ENCODE results near the gene ESR1.

The ESR1 gene

DNA sequence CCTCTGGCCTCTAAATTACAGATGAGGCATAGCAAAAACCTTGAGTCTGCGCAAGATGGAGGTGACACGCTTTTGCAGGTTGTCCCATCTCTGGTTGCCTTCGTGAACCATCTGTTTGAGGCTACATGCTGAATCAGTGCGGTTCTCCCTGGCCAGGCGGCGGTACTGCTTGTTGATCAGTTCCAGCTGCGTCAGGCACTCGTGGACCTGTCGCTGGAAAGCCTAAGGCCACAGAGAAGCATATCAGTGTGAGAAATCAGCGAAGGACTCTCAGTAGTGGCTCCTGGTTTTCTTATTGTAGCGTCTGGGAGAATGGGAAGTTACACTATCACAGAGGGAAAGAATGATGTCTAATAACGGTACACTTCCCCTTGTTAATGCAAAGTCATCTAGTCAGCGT, 344.4 kb downstream of the ESR1 start:
- no peaks in the 10 kb centered on the region for H3K36me3 ChIP-seq (replicated peaks in 1 of 2; ENCODE audit: control insufficient read depth in 2 of 2, insufficient read depth in 2 of 2, low read length in 2 of 2)
- no peaks in the 10 kb centered on the region for H3K79me1 ChIP-seq (ENCODE audit: low read depth, low read length)
- H3K4me1 ChIP-seq (ENCODE audit: control insufficient read depth in 2 of 2, insufficient read depth in 1 of 2, low read depth in 1 of 2, low read length in 2 of 2): no peaks in the 10 kb centered on the region
- H3K9ac ChIP-seq (ENCODE audit: low read depth, low read length, poor library complexity): no peak overlapping the region
- H2BK12ac ChIP-seq (ENCODE audit: low read length): no peak overlapping the region
- H3K27ac ChIP-seq (replicated peaks; ENCODE audit: low read length): no peak overlapping the region
- no peak overlapping the region for H2AK5ac ChIP-seq (ENCODE audit: low read depth, low read length)
- H3K4me2 ChIP-seq (ENCODE audit: insufficient read depth, low read length, poor library complexity, severe bottlenecking): no peak overlapping the region
- no peak overlapping the region for H4K8ac ChIP-seq (ENCODE audit: low read depth, low read length)
- no peak overlapping the region for H2AFZ ChIP-seq (ENCODE audit: low read length)
- no peak overlapping the region for H2BK5ac ChIP-seq (ENCODE audit: low read length)
- no peak overlapping the region for H3K18ac ChIP-seq (ENCODE audit: low read length)
- no peak overlapping the region for H3K23ac ChIP-seq (ENCODE audit: low read depth, low read length, poor library complexity)
- no peaks in the 10 kb centered on the region for H3K9me3 ChIP-seq (replicated peaks in 1 of 2; ENCODE audit: control insufficient read depth in 2 of 2, insufficient read depth in 1 of 2, low read depth in 1 of 2, low read length in 2 of 2)
- no peak overlapping the region for H3K4ac ChIP-seq (ENCODE audit: low read length)
- H3K27me3 ChIP-seq (ENCODE audit: control insufficient read depth in 3 of 3, insufficient read depth in 3 of 3, low read depth in 1 of 3, low read length in 3 of 3): no peaks in the 10 kb centered on the region
- no peak overlapping the region for H2BK15ac ChIP-seq (ENCODE audit: low read length)
- H2BK120ac ChIP-seq (ENCODE audit: low read depth, low read length): no peak overlapping the region
- no peak overlapping the region for H3K14ac ChIP-seq (ENCODE audit: low read length)
- no CpG with 5 or more reads among the region's 13 CpGs for WGBS, 2 donors (ENCODE audit: extremely low coverage in 2 of 2, insufficient read length in 2 of 2, insufficient replicate concordance in 1 of 2)
- no peak for DNase-seq (ENCODE audit: low spot score)
- no peak overlapping the region for H4K91ac ChIP-seq (ENCODE audit: low read depth, low read length, poor library complexity)
- H3K4me3 ChIP-seq (ENCODE audit: low read length in 2 of 2): peak overlapping the region in 1 of 2 donors; percentile 56

DNA sequence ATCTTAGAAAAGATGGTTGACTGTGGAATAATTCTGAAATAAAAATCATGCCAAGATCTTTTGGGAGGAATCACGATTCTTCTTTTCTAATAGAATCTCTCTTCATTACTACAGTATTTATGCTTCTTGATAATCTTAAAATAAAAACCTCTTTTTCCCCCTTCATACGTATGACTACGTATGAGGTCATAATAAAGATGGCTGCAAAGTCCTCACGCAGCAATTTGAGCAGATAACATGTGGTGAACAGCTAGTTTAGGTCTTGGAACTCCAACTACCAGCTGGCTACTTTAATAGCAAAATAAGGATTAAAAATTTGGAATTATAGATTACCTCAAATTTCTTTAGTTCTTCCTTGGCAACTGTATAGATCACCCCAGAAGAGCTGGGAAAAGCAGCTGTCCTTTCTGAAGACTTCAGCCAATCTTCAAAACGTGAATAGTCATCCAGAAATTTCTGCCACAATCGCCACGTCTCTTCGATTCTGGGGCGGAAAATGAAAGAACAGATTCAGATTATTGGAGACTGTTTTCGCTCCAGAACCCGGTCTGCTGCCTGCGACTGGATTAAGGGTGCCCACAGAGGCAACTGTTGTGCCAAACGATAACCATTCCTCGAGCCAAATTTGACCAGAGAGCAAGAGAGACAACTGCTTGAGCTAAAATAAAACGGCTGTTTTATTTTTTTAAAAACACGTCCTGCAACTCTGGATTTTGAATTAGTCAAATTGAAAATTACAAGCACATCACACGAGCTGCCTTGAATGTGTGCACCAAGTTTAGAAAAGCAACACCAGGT, 347.3 kb downstream of the ESR1 start:
- Histone ChIP-seq H3K4ac (ENCODE audit: low read length) (no peak overlapping the region), H4K91ac (ENCODE audit: low read depth, low read length, poor library complexity) (no peak overlapping the region), H3K36me3 (replicated peaks in 1 of 2; ENCODE audit: control insufficient read depth in 2 of 2, insufficient read depth in 2 of 2, low read length in 2 of 2) (no peaks in the 10 kb centered on the region), H4K8ac (ENCODE audit: low read depth, low read length) (no peak overlapping the region), H2AFZ (ENCODE audit: low read length) (no peak overlapping the region), H3K27me3 (ENCODE audit: control insufficient read depth in 3 of 3, insufficient read depth in 3 of 3, low read depth in 1 of 3, low read length in 3 of 3) (no peaks in the 10 kb centered on the region), H3K4me2 (ENCODE audit: insufficient read depth, low read length, poor library complexity, severe bottlenecking) (no peak overlapping the region), H3K14ac (ENCODE audit: low read length) (no peak overlapping the region), H3K27ac (replicated peaks; ENCODE audit: low read length) (no peak overlapping the region), H2BK5ac (ENCODE audit: low read length) (no peak overlapping the region), H2BK120ac (ENCODE audit: low read depth, low read length) (no peak overlapping the region), H3K18ac (ENCODE audit: low read length) (no peak overlapping the region), H2AK5ac (ENCODE audit: low read depth, low read length) (no peak overlapping the region), H3K79me1 (ENCODE audit: low read depth, low read length) (no peaks in the 10 kb centered on the region), H3K9ac (ENCODE audit: low read depth, low read length, poor library complexity) (no peak overlapping the region), H3K23ac (ENCODE audit: low read depth, low read length, poor library complexity) (no peak overlapping the region), H2BK15ac (ENCODE audit: low read length) (no peak overlapping the region), H3K4me3 (ENCODE audit: low read length in 2 of 2) (no peak overlapping the region), H3K4me1 (ENCODE audit: control insufficient read depth in 2 of 2, insufficient read depth in 1 of 2, low read depth in 1 of 2, low read length in 2 of 2) (no peaks in the 10 kb centered on the region), H3K9me3 (replicated peaks in 1 of 2; ENCODE audit: control insufficient read depth in 2 of 2, insufficient read depth in 1 of 2, low read depth in 1 of 2, low read length in 2 of 2) (no peaks in the 10 kb centered on the region), H2BK12ac (ENCODE audit: low read length) (no peak overlapping the region)
- DNase-seq (ENCODE audit: low spot score): no peak
- WGBS, 2 donors (ENCODE audit: extremely low coverage in 2 of 2, insufficient read length in 2 of 2, insufficient replicate concordance in 1 of 2): no CpG with 5 or more reads among the region's 17 CpGs

DNA sequence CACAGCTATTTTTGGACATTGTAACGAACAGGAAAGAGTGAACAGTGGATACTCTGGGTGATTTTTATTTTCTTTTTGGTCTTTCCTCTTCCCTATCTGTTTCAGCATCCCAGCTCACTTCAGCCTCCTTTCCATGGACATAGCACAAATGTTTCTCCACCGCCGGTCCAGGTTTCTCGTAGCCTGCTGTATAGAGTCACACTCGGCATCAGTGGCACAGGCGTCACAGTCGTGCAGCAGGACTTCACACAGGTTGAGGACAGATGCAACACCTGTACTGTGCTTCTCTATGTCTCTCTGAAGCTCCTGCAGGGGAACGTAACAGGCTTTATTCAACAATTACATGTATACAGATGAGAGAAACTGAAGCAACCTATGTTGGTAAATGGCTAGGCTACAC, 348.3 kb downstream of the ESR1 start:
- no peak overlapping the region for H3K27ac ChIP-seq (replicated peaks; ENCODE audit: low read length)
- H3K27me3 ChIP-seq (ENCODE audit: control insufficient read depth in 3 of 3, insufficient read depth in 3 of 3, low read depth in 1 of 3, low read length in 3 of 3): no peaks in the 10 kb centered on the region
- no peaks in the 10 kb centered on the region for H3K36me3 ChIP-seq (replicated peaks in 1 of 2; ENCODE audit: control insufficient read depth in 2 of 2, insufficient read depth in 2 of 2, low read length in 2 of 2)
- H3K4me2 ChIP-seq (ENCODE audit: insufficient read depth, low read length, poor library complexity, severe bottlenecking): no peak overlapping the region
- peaks cover 2% of the 10 kb centered on the region for H3K79me1 ChIP-seq (ENCODE audit: low read depth, low read length)
- WGBS, 2 donors (ENCODE audit: extremely low coverage in 2 of 2, insufficient read length in 2 of 2, insufficient replicate concordance in 1 of 2): no CpG with 5 or more reads among the region's 8 CpGs
- H3K18ac ChIP-seq (ENCODE audit: low read length): no peak overlapping the region
- H4K8ac ChIP-seq (ENCODE audit: low read depth, low read length): no peak overlapping the region
- H2BK5ac ChIP-seq (ENCODE audit: low read length): no peak overlapping the region
- no peak for DNase-seq (ENCODE audit: low spot score)
- H3K9ac ChIP-seq (ENCODE audit: low read depth, low read length, poor library complexity): no peak overlapping the region
- no peak overlapping the region for H3K14ac ChIP-seq (ENCODE audit: low read length)
- no peak overlapping the region for H4K91ac ChIP-seq (ENCODE audit: low read depth, low read length, poor library complexity)
- H3K4ac ChIP-seq (ENCODE audit: low read length): no peak overlapping the region
- no peak overlapping the region for H2BK120ac ChIP-seq (ENCODE audit: low read depth, low read length)
- no peak overlapping the region for H2BK12ac ChIP-seq (ENCODE audit: low read length)
- no peaks in the 10 kb centered on the region for H3K9me3 ChIP-seq (replicated peaks in 1 of 2; ENCODE audit: control insufficient read depth in 2 of 2, insufficient read depth in 1 of 2, low read depth in 1 of 2, low read length in 2 of 2)
- H3K4me3 ChIP-seq (ENCODE audit: low read length in 2 of 2): no peak overlapping the region
- H3K23ac ChIP-seq (ENCODE audit: low read depth, low read length, poor library complexity): no peak overlapping the region
- H2AK5ac ChIP-seq (ENCODE audit: low read depth, low read length): no peak overlapping the region
- no peak overlapping the region for H2AFZ ChIP-seq (ENCODE audit: low read length)
- no peak overlapping the region for H2BK15ac ChIP-seq (ENCODE audit: low read length)
- no peaks in the 10 kb centered on the region for H3K4me1 ChIP-seq (ENCODE audit: control insufficient read depth in 2 of 2, insufficient read depth in 1 of 2, low read depth in 1 of 2, low read length in 2 of 2)

DNA sequence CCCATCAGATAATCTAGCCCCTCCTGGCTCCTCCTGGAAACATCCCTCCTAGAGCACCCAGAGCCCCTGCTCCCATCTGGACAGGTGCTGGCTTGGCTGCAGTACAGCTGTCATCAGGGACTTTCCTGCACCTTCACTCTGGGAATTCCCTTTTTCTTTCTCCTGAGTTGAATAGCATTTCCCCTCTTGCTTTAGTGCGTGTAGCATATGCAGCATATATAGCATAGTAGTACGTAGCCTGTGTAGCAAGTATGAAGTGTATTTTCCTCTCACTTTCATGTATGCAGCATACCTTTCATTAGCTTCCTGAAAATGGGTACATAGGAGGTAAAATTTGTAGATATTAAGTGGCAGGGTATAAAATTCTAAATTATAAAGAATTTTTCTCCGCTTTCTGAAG, 352.9 kb downstream of the ESR1 start:
- Histone ChIP-seq H2AK5ac (ENCODE audit: low read depth, low read length) (no peak overlapping the region), H3K4me2 (ENCODE audit: insufficient read depth, low read length, poor library complexity, severe bottlenecking) (no peak overlapping the region), H3K27ac (replicated peaks; ENCODE audit: low read length) (no peak overlapping the region), H3K4me1 (ENCODE audit: control insufficient read depth in 2 of 2, insufficient read depth in 1 of 2, low read depth in 1 of 2, low read length in 2 of 2) (no peaks in the 10 kb centered on the region), H3K18ac (ENCODE audit: low read length) (no peak overlapping the region), H2BK5ac (ENCODE audit: low read length) (no peak overlapping the region), H3K27me3 (ENCODE audit: control insufficient read depth in 3 of 3, insufficient read depth in 3 of 3, low read depth in 1 of 3, low read length in 3 of 3) (no peaks in the 10 kb centered on the region), H3K4me3 (ENCODE audit: low read length in 2 of 2) (peak overlapping the region in 1 of 2 donors; percentile 35), H3K9me3 (replicated peaks in 1 of 2; ENCODE audit: control insufficient read depth in 2 of 2, insufficient read depth in 1 of 2, low read depth in 1 of 2, low read length in 2 of 2) (no peaks in the 10 kb centered on the region), H3K23ac (ENCODE audit: low read depth, low read length, poor library complexity) (no peak overlapping the region), H4K8ac (ENCODE audit: low read depth, low read length) (peak overlapping the region; percentile 43), H3K4ac (ENCODE audit: low read length) (no peak overlapping the region), H2BK12ac (ENCODE audit: low read length) (no peak overlapping the region), H2BK15ac (ENCODE audit: low read length) (no peak overlapping the region), H2BK120ac (ENCODE audit: low read depth, low read length) (no peak overlapping the region), H3K9ac (ENCODE audit: low read depth, low read length, poor library complexity) (no peak overlapping the region), H2AFZ (ENCODE audit: low read length) (no peak overlapping the region), H3K79me1 (ENCODE audit: low read depth, low read length) (peaks cover 2% of the 10 kb centered on the region), H3K14ac (ENCODE audit: low read length) (no peak overlapping the region), H3K36me3 (replicated peaks in 1 of 2; ENCODE audit: control insufficient read depth in 2 of 2, insufficient read depth in 2 of 2, low read length in 2 of 2) (no peaks in the 10 kb centered on the region), H4K91ac (ENCODE audit: low read depth, low read length, poor library complexity) (no peak overlapping the region)
- no CpG with 5 or more reads among the region's 3 CpGs for WGBS, 2 donors (ENCODE audit: extremely low coverage in 2 of 2, insufficient read length in 2 of 2, insufficient replicate concordance in 1 of 2)
- no peak for DNase-seq (ENCODE audit: low spot score)

Measured in neuronal stem cell (in vitro differentiated cells).